Right lung (tissue), 5 donors: Measurements from ENCODE around the gene SORBS2. TPM values are rescaled to one million over a fixed set of nuclear protein-coding genes. Genes with fewer than 3 reads are reported as not detected.
"Not testable (repeated sequence)": the region's sequence is repeated elsewhere in the genome, so short reads cannot be mapped to it uniquely, and the experiment has no call there.

ENCODE experiments used
- DNase-seq, 2 donors: peaks; one replicate each; pipeline ENCODE4 v3.0.0-alpha.2; 2013
- polyA plus RNA-seq, 5 donors: library from polyadenylated mRNA; unstranded; fragments of 120-200 nt; gene quantifications; one replicate each; pipeline versions ENCODE4 v1.2.1 to v1.2.3, GENCODE V29; 2013; ENCODE audit warnings: inconsistent platforms in 1 of 5, low replicate concordance in 1 of 5; ENCODE audit not compliant: insufficient read length in 5 of 5, insufficient read depth in 1 of 5

The SORBS2 gene
- polyA plus RNA-seq, 5 donors, result 14.8 to 42.4 (median 34.0) TPM

DNA sequence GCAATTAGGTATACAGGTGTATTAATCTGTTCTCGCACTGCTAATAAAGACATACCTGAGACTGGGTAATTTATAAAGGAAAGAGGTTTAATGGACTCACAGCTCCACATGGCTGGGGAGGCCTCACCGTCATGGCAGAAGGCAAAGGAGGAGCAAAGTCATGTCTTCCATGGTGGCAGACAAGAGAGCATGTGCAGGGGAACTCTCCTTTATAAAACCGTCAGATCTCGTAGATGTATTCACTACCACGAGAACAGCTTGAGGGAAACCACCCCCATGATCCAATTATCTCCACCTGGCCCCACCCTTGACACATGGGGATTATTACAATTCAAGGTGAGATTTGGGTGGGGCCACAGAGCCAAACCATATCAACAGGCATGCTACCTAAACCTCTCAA is 97.5 kb downstream of the SORBS2 start:
- DNase-seq, result not testable (repeated sequence)

GRCh38 chr4:185713731-185714130 is 98.3 kb downstream of the SORBS2 start:
- no peak for DNase-seq

GRCh38 chr4:185713272-185713671 is 98.7 kb downstream of the SORBS2 start:
- no peak for DNase-seq

GRCh38 chr4:185712350-185713024 is 99.5 kb downstream of the SORBS2 start:
- no peak for DNase-seq

DNA sequence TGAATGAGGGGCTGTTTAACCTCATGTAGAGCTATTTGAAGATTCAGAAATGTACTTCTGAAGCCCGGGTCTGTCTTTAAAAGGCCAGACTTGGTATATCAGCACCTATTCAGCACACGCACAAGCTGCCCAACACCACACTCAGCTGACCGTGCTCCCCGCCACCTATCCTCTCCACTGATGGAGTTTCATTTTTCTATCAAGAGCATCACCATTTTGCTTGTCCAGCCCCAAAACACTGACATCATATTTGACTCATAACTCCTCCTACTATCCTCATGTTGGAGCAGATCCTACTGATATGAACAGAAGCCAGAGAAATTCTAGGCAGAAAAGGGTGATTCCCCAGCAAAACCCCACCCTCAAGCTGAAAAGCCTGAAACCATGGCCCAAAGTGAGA is 100.3 kb downstream of the SORBS2 start:
- DNase-seq, result no peak

DNA sequence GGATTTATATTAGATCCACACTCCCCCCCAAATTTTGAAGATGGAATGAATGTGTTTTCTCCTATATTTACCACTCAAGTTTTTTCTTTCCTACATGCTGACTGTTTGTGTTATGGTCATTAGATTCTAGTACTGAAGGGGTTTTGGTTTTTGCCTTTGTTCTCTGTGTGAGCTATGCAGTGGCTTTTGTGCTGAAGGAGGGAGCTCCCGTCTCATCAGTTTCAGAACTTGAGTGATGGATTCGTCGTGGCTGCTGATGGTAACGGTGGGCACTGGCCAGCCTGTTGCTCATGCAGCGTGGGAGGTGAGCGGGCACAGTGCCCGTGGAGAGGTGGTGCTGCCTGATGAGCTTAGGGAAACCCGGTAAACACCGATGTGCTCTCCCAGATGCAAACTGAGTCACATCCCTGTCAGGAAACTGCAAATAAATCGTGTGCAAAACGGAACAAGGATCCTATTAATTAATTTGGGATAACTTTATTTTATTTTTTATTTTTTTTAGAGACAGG is 101.5 kb downstream of the SORBS2 start:
- DNase-seq, result no peak

DNA sequence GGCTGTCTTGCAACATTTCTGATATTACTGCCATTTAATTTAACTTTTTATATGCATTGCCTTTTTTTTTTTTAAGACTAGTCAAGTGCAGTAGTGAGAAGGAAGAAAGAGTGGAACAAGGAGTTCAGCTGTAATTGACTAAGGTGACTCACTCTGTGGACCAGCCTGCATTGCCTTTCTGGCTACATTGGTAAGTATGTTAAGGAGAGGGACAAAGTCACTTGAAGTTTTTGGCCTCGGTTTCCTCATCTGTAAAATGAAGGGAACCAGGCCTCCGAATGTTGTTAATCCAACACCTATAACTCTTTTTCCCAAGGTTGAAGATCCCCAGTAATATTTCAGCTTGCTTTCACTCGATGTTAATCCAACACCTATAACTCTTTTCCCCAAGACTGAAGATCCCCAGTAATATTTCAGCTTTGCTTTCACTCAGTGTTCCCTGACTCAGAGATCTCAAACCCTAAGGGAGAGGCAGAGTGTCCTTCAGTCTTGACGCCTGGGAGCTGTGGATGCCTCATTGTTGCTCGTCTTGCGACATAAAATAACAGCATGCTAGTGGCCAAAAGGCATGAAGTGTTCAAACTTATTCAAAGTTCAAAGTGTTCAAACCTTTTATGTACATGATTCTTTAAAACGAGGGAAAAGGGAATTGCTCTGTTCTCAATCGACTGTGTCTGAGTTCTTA is 102.0 kb downstream of the SORBS2 start:
- no peak for DNase-seq

DNA sequence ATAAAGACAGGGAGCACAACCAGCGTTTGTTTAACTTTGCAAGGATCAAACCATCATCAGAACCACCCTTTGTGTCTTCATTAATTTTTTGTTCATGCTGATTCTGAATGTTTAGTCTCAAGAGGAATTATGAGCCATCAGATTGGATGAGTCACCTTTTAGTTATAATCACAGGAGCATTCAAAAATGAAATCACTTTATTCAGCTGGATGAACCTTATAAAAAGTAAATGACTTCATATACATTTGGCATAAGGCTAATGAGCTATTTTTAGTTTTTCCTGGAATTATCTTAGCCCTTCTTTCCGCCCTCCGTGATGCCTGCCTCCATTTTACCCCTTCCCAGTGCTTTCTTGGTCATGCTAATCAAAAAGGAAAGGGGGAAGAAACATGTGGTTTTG is 103.6 kb downstream of the SORBS2 start:
- DNase-seq, result no peak

- DNase-seq, result not testable (repeated sequence)
Measured at GRCh38 chr4:185707622-185708021, 104.4 kb downstream of the SORBS2 start.

GRCh38 chr4:185702147-185702663 is 109.8 kb downstream of the SORBS2 start:
- DNase-seq, result no peak

- no peak for DNase-seq
Measured at GRCh38 chr4:185700630-185701029, 111.4 kb downstream of the SORBS2 start.

GRCh38 chr4:185700048-185700447 is 111.9 kb downstream of the SORBS2 start:
- no peak for DNase-seq

GRCh38 chr4:185697488-185697887 is 114.5 kb downstream of the SORBS2 start:
- DNase-seq, result no peak

DNA sequence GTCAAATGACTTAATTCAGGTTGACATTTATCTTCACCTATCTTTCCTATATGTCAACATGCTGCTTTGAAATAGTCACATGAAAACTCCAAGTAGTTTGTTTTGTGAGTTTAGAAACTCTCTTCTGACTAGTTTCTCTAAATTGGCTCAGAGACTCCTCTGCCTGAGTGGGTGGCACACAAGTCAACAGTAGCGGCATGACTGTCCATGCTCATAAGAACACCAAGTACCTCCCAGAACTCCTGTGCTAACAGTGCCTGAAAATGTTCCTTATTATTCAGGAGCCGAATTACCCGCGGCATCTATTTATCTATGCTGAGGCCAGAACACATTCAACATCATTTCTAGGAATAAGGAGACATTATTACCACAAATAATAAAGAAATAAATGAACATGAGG is 116.3 kb downstream of the SORBS2 start:
- no peak for DNase-seq

DNA sequence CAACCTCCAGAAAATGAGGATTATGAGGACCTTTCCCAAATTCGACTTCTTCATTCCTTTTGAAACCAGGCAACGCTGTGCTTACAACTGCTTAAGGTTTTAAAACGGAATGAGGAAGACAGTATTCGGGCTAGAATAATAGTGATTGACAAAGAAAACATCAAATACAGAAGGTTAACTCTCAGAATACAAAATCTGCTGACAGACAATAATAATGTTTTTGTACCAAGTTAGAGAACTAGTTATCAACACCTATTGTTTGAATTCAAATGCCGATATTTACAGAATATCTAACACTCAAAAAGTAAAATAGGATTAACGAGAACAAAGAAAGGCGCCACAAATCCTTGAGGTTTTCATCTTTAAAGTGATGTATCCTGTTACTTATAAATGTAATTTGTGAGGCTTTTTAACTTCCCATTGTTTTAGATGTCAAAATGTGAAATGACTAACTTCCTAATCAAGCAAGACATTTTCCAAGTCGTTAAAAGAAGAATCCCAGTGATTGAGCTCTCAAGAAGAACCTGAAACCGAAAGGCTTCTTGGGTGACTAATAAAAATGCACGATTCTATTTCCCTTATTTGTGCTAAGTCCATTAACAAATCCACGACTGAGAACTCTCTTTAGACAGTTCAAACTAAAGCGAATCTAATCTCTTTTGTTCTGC is 118.3 kb downstream of the SORBS2 start:
- DNase-seq, result no peak

- no peak for DNase-seq
Measured at GRCh38 chr4:185689407-185689806, 122.6 kb downstream of the SORBS2 start.

DNA sequence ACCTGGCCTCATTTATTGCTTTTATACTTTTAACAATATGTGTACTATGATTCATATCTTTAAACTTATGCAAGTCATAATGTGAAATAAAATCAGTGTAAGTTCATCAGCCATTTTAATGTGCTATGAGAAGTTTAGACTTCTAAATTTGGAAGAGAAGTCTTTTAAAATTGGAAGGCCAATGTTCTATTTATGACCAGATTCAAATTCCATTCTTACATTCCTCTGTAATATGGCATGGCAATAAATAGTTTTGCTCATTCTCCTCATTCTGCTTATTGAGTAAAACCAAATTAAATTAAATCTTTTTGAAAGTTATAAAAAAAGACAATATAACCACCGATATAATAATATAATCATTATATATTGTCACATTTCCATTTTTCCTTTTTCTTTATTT is 126.2 kb downstream of the SORBS2 start:
- DNase-seq, result no peak

- DNase-seq, result no peak
Measured at GRCh38 chr4:185683896-185684295, 128.1 kb downstream of the SORBS2 start.

- no peak for DNase-seq
Measured at GRCh38 chr4:185683222-185683621, 128.8 kb downstream of the SORBS2 start.

DNA sequence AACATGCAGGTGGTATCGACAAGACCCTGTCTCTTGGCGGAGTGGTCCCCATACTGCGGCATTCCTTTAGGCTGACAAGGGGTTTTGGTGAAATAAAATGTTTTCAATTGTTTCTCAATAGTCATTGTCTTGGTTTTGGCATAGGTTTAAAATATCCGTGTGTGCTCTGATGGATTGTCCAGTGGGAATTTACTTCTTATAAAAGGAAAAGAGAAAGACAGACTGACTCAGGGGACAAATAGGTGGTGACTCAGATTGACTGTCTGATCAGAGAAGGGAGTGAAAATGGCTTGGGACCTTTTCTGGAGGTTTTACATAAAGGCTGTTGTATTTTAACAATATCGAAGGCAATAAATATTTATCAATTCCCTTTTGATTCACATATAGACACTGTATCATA is 129.8 kb downstream of the SORBS2 start:
- DNase-seq, result no peak

- no peak for DNase-seq
Measured at GRCh38 chr4:185681604-185682003, 130.4 kb downstream of the SORBS2 start.

DNA sequence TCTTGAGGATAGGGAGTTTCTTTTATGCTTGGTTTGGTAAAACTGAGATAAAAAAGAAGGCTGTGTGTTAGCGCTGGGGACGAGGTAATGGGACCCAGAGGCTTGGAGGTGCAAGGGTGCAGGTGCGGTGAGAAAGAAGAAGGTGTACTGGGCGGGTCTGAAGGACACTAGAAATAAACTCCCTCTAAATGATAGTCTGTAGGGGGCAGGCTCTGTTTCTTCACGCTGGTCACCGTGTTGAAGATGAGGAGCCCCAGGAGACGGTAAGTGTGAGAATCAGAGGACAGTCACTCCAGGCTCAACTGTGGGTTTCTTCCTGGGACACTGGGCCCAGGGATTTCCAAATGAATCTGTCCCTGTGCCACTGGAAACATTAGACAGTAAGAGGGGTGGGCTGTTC is 131.4 kb downstream of the SORBS2 start:
- DNase-seq, result no peak

GRCh38 chr4:185679523-185679922 is 132.5 kb downstream of the SORBS2 start:
- DNase-seq, result no peak
